B cell (primary cell): ENCODE measurements around the gene EFNA5. TPM values are rescaled to one million over a fixed set of nuclear protein-coding genes. Genes with fewer than 3 reads are reported as not detected.

ENCODE experiments used
- ATAC-seq: fragments of 200-7000 bp; cut with Tn5 transposase; one replicate; pipeline ENCODE4 v1.10.0; 2021; ENCODE audit warnings: low read depth, mild to moderate bottlenecking, moderate number of reproducible peaks, moderate library complexity
- CTCF ChIA-PET: fragments of 350-600 bp; sonication (Branson Sonifier 250); formaldehyde crosslinking; loops from one replicate; lab custom pipeline; 2021; ENCODE audit warnings: antibody characterized with exemption, inconsistent platforms; lab: Charles Lee
- POLR2A ChIA-PET: fragments of 350-600 bp; sonication (Branson Sonifier 250); formaldehyde crosslinking; loops from one replicate; lab custom pipeline; 2021; ENCODE audit warnings: antibody characterized with exemption; lab: Charles Lee
- DNase-seq: peaks from one replicate; pipeline ENCODE4 v3.0.0; 2013
- H2AFZ ChIP-seq: 2 replicates; pipeline ENCODE4 v1.6.1; 2012; ENCODE audit warnings: mild to moderate bottlenecking, low read depth, low read length; ENCODE audit not compliant: insufficient read depth, poor library complexity, severe bottlenecking
- H3K27ac ChIP-seq, 2 donors: 1 replicate in 1 of 2; 2 replicates in 1 of 2; pipeline ENCODE4 v1.5.1; 2012 to 2013; ENCODE audit warnings: low read length in 2 of 2, mild to moderate bottlenecking in 2 of 2, moderate library complexity in 1 of 2
- H3K27me3 ChIP-seq, 4 experiments: fragments of 200-600 bp in 1 of 4; sonication (generic) in 1 of 4; replicated peaks in 1 of 4; 1 replicate in 2 of 4; 2 replicates in 2 of 4; pipeline versions ENCODE4 v1.6.1 to v1.7.0; 2013 to 2016; ENCODE audit warnings: low read length in 3 of 4, mild to moderate bottlenecking in 2 of 4, mixed read lengths in 1 of 4, moderate library complexity in 1 of 4; ENCODE audit not compliant: insufficient read depth in 4 of 4, control insufficient read depth in 3 of 4; ENCODE audit errors: control extremely low read depth in 1 of 4
- H3K36me3 ChIP-seq, 2 experiments: replicated peaks in 1 of 2; 1 replicate in 1 of 2; 2 replicates in 1 of 2; pipeline versions ENCODE4 v1.6.1 to v1.7.1; 2013; ENCODE audit warnings: low read length in 1 of 2; ENCODE audit not compliant: insufficient read depth in 2 of 2, control insufficient read depth in 1 of 2; ENCODE audit errors: control extremely low read depth in 1 of 2, extremely low read depth in 1 of 2
- H3K4me1 ChIP-seq, 2 donors: fragments of 200-600 bp in 1 of 2; sonication (generic) in 1 of 2; 1 replicate in 1 of 2; 2 replicates in 1 of 2; pipeline versions ENCODE4 v1.5.1 to v1.6.1; 2013 to 2017; ENCODE audit warnings: low read length in 2 of 2; ENCODE audit not compliant: control insufficient read depth in 2 of 2, insufficient read depth in 2 of 2
- H3K4me2 ChIP-seq: replicated peaks from 2 replicates; pipeline ENCODE3; 2012; ENCODE audit warnings: mild to moderate bottlenecking, low read depth, low read length; ENCODE audit not compliant: poor library complexity, severe bottlenecking
- H3K4me3 ChIP-seq, 5 experiments: fragments of 200-600 bp in 1 of 5; sonication (generic) in 1 of 5; 1 replicate in 3 of 5; 2 replicates in 2 of 5; pipeline versions ENCODE4 v1.5.1 to v1.7.0; 2011 to 2016; ENCODE audit warnings: low read length in 4 of 5, mild to moderate bottlenecking in 4 of 5, low read depth in 2 of 5, control low read depth in 1 of 5, moderate library complexity in 1 of 5; ENCODE audit not compliant: insufficient read depth in 1 of 5; ENCODE audit errors: control extremely low read depth in 1 of 5, extremely low read depth in 1 of 5
- H3K79me2 ChIP-seq: fragments of 200-600 bp; sonication (generic); one replicate; pipeline ENCODE4 v1.6.0; 2016; ENCODE audit warnings: low read length; ENCODE audit not compliant: control insufficient read depth, insufficient read depth
- H3K9ac ChIP-seq: fragments of 200-600 bp; sonication (generic); 2 replicates; pipeline ENCODE4 v1.6.1; 2017; ENCODE audit warnings: mild to moderate bottlenecking, low read length, moderate library complexity
- H3K9me3 ChIP-seq, 3 donors: one replicate each; pipeline versions ENCODE4 v1.6.1 to v1.7.1; 2013; ENCODE audit warnings: low read length in 2 of 3; ENCODE audit not compliant: control insufficient read depth in 2 of 3, insufficient read depth in 1 of 3; ENCODE audit errors: control extremely low read depth in 1 of 3
- H4K20me1 ChIP-seq: 2 replicates; pipeline ENCODE4 v1.6.0; 2012; ENCODE audit warnings: mild to moderate bottlenecking, low read length; ENCODE audit not compliant: insufficient read depth, control insufficient read depth, poor library complexity, severe bottlenecking
- H3K27ac Mint-ChIP-seq: one replicate; pipeline ENCODE4 v1.8.0; 2021; ENCODE audit warnings: mixed read lengths
- H3K27me3 Mint-ChIP-seq: one replicate; pipeline ENCODE4 v1.8.0; 2021; ENCODE audit warnings: mixed read lengths
- H3K4me1 Mint-ChIP-seq: one replicate; pipeline ENCODE4 v1.8.0; 2021; ENCODE audit warnings: mixed read lengths
- H3K4me3 Mint-ChIP-seq: one replicate; pipeline ENCODE4 v1.8.0; 2021; ENCODE audit warnings: mixed read lengths
- H3K9me3 Mint-ChIP-seq: one replicate; pipeline ENCODE4 v1.8.0; 2022; ENCODE audit warnings: mixed read lengths; ENCODE audit not compliant: insufficient read depth
- CTCF ChIP-seq: fragments of 200-600 bp; IDR thresholded peaks from one replicate; pipeline ENCODE4 v1.8.0; 2022; ENCODE audit warnings: antibody characterized with exemption, mild to moderate bottlenecking
- EZH2 ChIP-seq: IDR thresholded peaks from 2 replicates; pipeline ENCODE4 v1.6.1; 2012; ENCODE audit warnings: borderline replicate concordance, low read depth, mild to moderate bottlenecking, moderate library complexity, low read length; ENCODE audit not compliant: insufficient read depth, poor library complexity, severe bottlenecking
- WGBS: methylation state at CpG from one replicate; pipeline ENCODE4 v1.1.5; 2013; ENCODE audit warnings: missing lambda C conversion rate; ENCODE audit not compliant: insufficient coverage; 5-methylcytosine and 5-hydroxymethylcytosine counted together
- intact Hi-C: fragments of 100-400 bp; cut with micrococcal nuclease; formaldehyde crosslinking; loops from one replicate; pipeline ENCODE4 v1.10.0; 2022
- polyA plus RNA-seq: library from polyadenylated mRNA; depleted of rRNA; stranded (reverse); fragments of >200 nt; gene quantifications from 2 replicates; pipeline ENCODE4 v1.2.3, GENCODE V29; 2012
- total RNA-seq, 2 donors: library from RNA; stranded (reverse); fragments of 120-200 nt in 1 of 2; gene quantifications; 1 replicate in 1 of 2; 2 replicates in 1 of 2; pipeline versions ENCODE4 v1.2.3 to v1.2.4, GENCODE V29; 2013 to 2022

The EFNA5 gene
- total and polyA plus RNA-seq, 2 donors (not counting 1 experiment from before 2014, with no cell fraction given) = not detected

GRCh38 chr5:107612541-107612940, 58.2 kb downstream of the EFNA5 start:
- DNase-seq (no peak), ATAC-seq (no peak)
- no peak overlapping the region for H2AFZ ChIP-seq
- no peaks in the 10 kb centered on the region for H3K9me3 ChIP-seq
- Mint-ChIP-seq H3K9me3 (no peaks in the 10 kb centered on the region), H3K4me1 (no peaks in the 10 kb centered on the region), H3K27me3 (no peaks in the 10 kb centered on the region), H3K27ac (no peak overlapping the region), H3K4me3 (no peak overlapping the region)
- TF ChIP-seq EZH2 (no peak), CTCF (no peak)
- H3K36me3 ChIP-seq = no peaks in the 10 kb centered on the region
- no peaks in the 10 kb centered on the region for H3K27me3 ChIP-seq
- no peaks in the 10 kb centered on the region for H3K4me1 ChIP-seq
- ChIA-PET CTCF (no interaction called here), POLR2A (no interaction called here)
- H3K4me2 ChIP-seq = no peak overlapping the region
- intact Hi-C loops = no loop called here
- no peaks in the 10 kb centered on the region for H4K20me1 ChIP-seq
- H3K9ac ChIP-seq = no peak overlapping the region
- no peaks in the 10 kb centered on the region for H3K79me2 ChIP-seq
- no CpG with 5 or more reads among the region's 1 CpG for WGBS
- no peak overlapping the region for H3K4me3 ChIP-seq
- no peak overlapping the region for H3K27ac ChIP-seq

GRCh38 chr5:107610798-107611197, 59.9 kb downstream of the EFNA5 start:
- TF ChIP-seq EZH2 = no peak
- TF ChIP-seq CTCF = no peak
- no peaks in the 10 kb centered on the region for H4K20me1 ChIP-seq
- DNase-seq = no peak
- H3K4me3 ChIP-seq = no peak overlapping the region
- Mint-ChIP-seq H3K27ac (no peak overlapping the region), H3K27me3 (peaks cover 11% of the 10 kb centered on the region), H3K4me1 (no peaks in the 10 kb centered on the region), H3K4me3 (no peak overlapping the region), H3K9me3 (no peaks in the 10 kb centered on the region)
- no peaks in the 10 kb centered on the region for H3K4me1 ChIP-seq
- H3K9ac ChIP-seq = no peak overlapping the region
- no peak for ATAC-seq
- peaks cover 0 to 1% (median 0%) of the 10 kb centered on the region in 4 experiments for H3K27me3 ChIP-seq
- no peak overlapping the region for H2AFZ ChIP-seq
- H3K27ac ChIP-seq = no peak overlapping the region
- ChIA-PET CTCF (no interaction called here), POLR2A (no interaction called here)
- 94% methylated on average over 10 of the region's 12 CpGs for WGBS
- no peaks in the 10 kb centered on the region for H3K79me2 ChIP-seq
- intact Hi-C loops = no loop called here
- H3K4me2 ChIP-seq = no peak overlapping the region
- no peaks in the 10 kb centered on the region for H3K9me3 ChIP-seq
- H3K36me3 ChIP-seq = no peaks in the 10 kb centered on the region
